ENCODE results near the gene NMRAL1.

DNA sequence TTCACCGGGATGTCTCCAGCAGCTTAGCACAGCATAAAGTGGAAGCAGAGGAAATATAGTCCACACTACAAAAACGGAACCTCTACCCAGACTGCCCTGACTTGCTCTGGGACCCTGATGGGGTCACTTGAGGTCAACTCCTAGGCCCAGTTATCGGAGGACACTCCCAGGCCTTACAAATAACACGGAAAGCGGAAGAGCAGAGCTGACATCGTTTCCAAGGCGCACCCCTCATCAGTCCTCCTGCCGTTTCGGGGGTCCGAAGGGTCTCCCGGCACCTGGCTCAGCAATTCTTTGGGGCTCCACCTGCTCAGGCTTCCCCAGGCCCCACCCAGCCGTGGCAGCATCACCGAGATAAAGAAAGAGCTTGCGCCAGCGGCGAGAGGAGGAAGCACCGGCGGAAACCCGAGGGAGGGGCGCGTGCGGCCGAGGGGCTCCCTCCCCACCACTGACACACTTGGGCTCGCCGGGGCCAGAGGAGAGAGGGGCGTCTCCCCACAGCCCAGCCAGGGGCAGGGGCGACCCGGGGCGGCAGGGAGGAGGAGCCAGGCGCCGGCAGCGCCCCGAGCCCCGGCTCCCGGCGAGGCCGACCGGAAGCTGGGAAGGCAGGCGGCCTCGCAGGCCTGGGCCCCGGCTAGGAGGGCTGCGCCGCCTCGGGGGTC is 58.8 kb downstream of the NMRAL1 start:
- no peak for TF ChIP-seq POLR2A (IDR thresholded peaks at IDR 0.05)
- TF ChIP-seq, protein P1, sequence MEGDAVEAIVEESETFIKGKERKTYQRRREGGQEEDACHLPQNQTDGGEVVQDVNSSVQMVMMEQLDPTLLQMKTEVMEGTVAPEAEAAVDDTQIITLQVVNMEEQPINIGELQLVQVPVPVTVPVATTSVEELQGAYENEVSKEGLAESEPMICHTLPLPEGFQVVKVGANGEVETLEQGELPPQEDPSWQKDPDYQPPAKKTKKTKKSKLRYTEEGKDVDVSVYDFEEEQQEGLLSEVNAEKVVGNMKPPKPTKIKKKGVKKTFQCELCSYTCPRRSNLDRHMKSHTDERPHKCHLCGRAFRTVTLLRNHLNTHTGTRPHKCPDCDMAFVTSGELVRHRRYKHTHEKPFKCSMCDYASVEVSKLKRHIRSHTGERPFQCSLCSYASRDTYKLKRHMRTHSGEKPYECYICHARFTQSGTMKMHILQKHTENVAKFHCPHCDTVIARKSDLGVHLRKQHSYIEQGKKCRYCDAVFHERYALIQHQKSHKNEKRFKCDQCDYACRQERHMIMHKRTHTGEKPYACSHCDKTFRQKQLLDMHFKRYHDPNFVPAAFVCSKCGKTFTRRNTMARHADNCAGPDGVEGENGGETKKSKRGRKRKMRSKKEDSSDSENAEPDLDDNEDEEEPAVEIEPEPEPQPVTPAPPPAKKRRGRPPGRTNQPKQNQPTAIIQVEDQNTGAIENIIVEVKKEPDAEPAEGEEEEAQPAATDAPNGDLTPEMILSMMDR (IDR thresholded peaks at IDR 0.05): no peak

Measured in ovary (tissue), 3 donors.